Measurements from ENCODE around the gene FOXC1. TPM values are rescaled to one million over a fixed set of nuclear protein-coding genes. Genes with fewer than 3 reads are reported as not detected.

The FOXC1 gene
- total and polyA plus RNA-seq, 4 donors, result 0.08 to 0.33 (median 0.14) TPM

DNA sequence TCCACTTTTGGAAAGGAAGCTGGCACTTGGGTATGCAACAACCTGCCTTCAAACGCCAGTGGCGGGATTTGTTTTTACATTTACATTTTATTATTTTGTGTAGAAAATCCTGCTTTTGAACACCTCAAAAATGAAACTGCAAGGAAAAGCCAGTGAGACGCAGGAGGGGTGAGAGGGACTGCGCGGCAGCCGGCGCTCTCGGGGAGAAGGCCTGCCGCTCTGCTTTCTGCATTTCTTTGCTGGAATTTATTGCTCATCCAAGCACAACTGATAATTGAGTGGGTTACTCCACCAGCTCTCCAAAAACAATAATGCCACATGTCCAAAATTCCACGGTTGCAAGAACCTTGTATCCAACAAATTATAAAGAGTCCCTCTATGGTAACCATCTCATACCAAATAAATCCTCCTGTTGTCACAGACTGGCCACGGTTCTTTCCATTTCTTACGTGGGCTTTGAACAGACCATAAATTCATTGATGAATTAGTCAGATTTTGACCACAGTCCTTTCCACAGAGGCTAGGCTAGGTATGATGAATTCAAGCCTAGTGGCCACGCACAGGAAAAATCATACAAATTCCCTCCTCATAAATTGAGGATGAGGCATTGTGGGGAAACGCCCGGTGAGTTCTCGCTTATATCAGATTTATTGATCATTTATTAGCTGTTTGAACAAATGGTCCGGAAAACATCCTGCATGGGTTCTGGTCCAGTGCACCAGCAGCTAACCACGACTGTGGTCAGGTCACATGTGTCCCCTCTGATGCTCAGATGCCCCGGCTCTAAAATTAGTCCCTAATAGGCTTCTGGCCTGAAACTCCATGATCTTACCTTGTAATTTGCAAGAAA lies 31.6 kb upstream of the FOXC1 start:
- Histone ChIP-seq H3K4me1 (ENCODE audit: control insufficient read depth in 4 of 4, insufficient read depth in 4 of 4, low read length in 3 of 4) (no peaks in the 10 kb centered on the region), H3K27ac (ENCODE audit: low read depth in 1 of 2, low read length in 2 of 2) (no peak overlapping the region), H3K9me3 (ENCODE audit: control insufficient read depth in 4 of 4, low read length in 3 of 4) (no peaks in the 10 kb centered on the region), H3K9ac (ENCODE audit: low read depth in 1 of 2, low read length in 2 of 2) (no peak overlapping the region), H3K4me3 (ENCODE audit: low read depth in 1 of 3, low read length in 3 of 3) (no peak overlapping the region), H3K27me3 (ENCODE audit: control insufficient read depth in 4 of 4, insufficient read depth in 4 of 4, low read length in 3 of 4) (no peaks in the 10 kb centered on the region), H3K36me3 (ENCODE audit: control insufficient read depth in 4 of 4, insufficient read depth in 3 of 4, low read depth in 1 of 4, low read length in 3 of 4) (no peaks in the 10 kb centered on the region)
- DNase-seq (ENCODE audit: low spot score), result no peak
- 87% methylated on average over 19 of the region's 19 CpGs for WGBS
- TF ChIP-seq, protein P1, sequence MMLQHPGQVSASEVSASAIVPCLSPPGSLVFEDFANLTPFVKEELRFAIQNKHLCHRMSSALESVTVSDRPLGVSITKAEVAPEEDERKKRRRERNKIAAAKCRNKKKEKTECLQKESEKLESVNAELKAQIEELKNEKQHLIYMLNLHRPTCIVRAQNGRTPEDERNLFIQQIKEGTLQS (IDR thresholded peaks at IDR 0.05), result no peak
- TF ChIP-seq EGR1 (IDR thresholded peaks at IDR 0.05; ENCODE audit: low read depth in 2 of 2) (no peak), SP1 (IDR thresholded peaks at IDR 0.05) (no peak), FOXA2 (IDR thresholded peaks at IDR 0.05) (no peak), JUND (IDR thresholded peaks at IDR 0.05) (no peak), HNF4A (conservative IDR thresholded peaks at IDR 0.05) (no peak), HNF4G (IDR thresholded peaks at IDR 0.05) (no peak), FOXA1 (IDR thresholded peaks at IDR 0.05) (no peak)

DNA sequence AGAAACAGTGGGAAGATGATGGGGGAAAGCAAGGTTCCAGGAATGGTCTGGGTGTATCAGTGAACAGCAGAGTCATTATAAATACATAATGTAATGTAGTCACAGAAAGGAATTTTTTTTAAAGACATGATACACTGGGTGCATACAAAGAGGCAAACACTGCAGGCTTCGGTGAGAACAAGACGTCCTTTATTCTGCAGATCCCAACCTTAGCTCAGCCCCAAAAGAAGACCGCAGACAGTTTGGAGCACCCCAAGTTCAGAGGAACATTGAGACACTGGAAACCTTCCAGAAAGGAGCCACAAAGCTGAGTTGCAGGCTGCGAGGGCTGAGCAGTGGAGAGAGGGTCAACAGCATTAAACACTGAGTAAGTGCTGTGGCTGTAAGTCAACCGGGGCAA lies 30.6 kb upstream of the FOXC1 start:
- Histone ChIP-seq H3K36me3 (ENCODE audit: control insufficient read depth in 4 of 4, insufficient read depth in 3 of 4, low read depth in 1 of 4, low read length in 3 of 4) (no peaks in the 10 kb centered on the region), H3K27me3 (ENCODE audit: control insufficient read depth in 4 of 4, insufficient read depth in 4 of 4, low read length in 3 of 4) (no peaks in the 10 kb centered on the region), H3K4me3 (ENCODE audit: low read depth in 1 of 3, low read length in 3 of 3) (no peak overlapping the region), H3K9ac (ENCODE audit: low read depth in 1 of 2, low read length in 2 of 2) (no peak overlapping the region), H3K9me3 (ENCODE audit: control insufficient read depth in 4 of 4, low read length in 3 of 4) (no peaks in the 10 kb centered on the region), H3K27ac (ENCODE audit: low read depth in 1 of 2, low read length in 2 of 2) (no peak overlapping the region), H3K4me1 (ENCODE audit: control insufficient read depth in 4 of 4, insufficient read depth in 4 of 4, low read length in 3 of 4) (no peaks in the 10 kb centered on the region)
- DNase-seq (ENCODE audit: low spot score), result no peak
- WGBS, result 79% methylated on average over 5 of the region's 5 CpGs
- TF ChIP-seq SP1 (IDR thresholded peaks at IDR 0.05), result no peak
- TF ChIP-seq, protein P1 (IDR thresholded peaks at IDR 0.05), result no peak

DNA sequence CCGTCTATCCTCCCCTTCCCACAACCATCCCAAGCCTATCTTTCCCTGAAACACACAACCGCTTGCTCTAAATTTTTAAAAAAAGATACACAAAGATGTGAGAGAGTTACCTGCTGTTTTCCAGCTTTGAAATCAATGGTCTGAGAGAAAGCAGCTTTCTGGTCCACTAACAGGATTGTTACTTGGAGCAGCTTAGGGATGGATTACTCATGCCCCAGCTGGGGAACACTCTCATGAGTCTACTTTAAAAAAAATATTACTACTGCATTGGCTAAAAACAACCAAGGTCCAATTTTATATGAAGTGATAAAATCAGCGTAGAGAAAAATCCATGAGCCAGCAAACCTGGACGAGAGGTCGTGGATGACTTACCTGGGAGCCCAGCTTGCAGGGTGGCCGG lies 29.6 kb upstream of the FOXC1 start:
- TF ChIP-seq RAD21 (IDR thresholded peaks at IDR 0.05) (no peak), HNF4G (IDR thresholded peaks at IDR 0.05) (no peak), EGR1 (IDR thresholded peaks at IDR 0.05; ENCODE audit: low read depth in 2 of 2) (no peak), NR2F2 (IDR thresholded peaks at IDR 0.05) (no peak), FOXA1 (IDR thresholded peaks at IDR 0.05) (no peak), FOXA2 (IDR thresholded peaks at IDR 0.05) (no peak), TAF1 (conservative IDR thresholded peaks at IDR 0.05) (no peak), YY1 (IDR thresholded peaks at IDR 0.05) (no peak), JUND (IDR thresholded peaks at IDR 0.05) (no peak), SP1 (IDR thresholded peaks at IDR 0.05) (no peak), RXRA (IDR thresholded peaks at IDR 0.05) (no peak), HNF4A (conservative IDR thresholded peaks at IDR 0.05) (no peak), GABPA (IDR thresholded peaks at IDR 0.05 in 1 of 2, conservative IDR thresholded peaks at IDR 0.05 in 1 of 2) (no peak)
- TF ChIP-seq, protein P2, sequence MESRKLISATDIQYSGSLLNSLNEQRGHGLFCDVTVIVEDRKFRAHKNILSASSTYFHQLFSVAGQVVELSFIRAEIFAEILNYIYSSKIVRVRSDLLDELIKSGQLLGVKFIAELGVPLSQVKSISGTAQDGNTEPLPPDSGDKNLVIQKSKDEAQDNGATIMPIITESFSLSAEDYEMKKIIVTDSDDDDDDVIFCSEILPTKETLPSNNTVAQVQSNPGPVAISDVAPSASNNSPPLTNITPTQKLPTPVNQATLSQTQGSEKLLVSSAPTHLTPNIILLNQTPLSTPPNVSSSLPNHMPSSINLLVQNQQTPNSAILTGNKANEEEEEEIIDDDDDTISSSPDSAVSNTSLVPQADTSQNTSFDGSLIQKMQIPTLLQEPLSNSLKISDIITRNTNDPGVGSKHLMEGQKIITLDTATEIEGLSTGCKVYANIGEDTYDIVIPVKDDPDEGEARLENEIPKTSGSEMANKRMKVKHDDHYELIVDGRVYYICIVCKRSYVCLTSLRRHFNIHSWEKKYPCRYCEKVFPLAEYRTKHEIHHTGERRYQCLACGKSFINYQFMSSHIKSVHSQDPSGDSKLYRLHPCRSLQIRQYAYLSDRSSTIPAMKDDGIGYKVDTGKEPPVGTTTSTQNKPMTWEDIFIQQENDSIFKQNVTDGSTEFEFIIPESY (IDR thresholded peaks at IDR 0.05), result no peak
- TF ChIP-seq, protein P3, sequence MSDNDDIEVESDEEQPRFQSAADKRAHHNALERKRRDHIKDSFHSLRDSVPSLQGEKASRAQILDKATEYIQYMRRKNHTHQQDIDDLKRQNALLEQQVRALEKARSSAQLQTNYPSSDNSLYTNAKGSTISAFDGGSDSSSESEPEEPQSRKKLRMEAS (IDR thresholded peaks at IDR 0.05), result no peak
- TF ChIP-seq, protein P1 (IDR thresholded peaks at IDR 0.05), result no peak
- TF ChIP-seq, protein P4, sequence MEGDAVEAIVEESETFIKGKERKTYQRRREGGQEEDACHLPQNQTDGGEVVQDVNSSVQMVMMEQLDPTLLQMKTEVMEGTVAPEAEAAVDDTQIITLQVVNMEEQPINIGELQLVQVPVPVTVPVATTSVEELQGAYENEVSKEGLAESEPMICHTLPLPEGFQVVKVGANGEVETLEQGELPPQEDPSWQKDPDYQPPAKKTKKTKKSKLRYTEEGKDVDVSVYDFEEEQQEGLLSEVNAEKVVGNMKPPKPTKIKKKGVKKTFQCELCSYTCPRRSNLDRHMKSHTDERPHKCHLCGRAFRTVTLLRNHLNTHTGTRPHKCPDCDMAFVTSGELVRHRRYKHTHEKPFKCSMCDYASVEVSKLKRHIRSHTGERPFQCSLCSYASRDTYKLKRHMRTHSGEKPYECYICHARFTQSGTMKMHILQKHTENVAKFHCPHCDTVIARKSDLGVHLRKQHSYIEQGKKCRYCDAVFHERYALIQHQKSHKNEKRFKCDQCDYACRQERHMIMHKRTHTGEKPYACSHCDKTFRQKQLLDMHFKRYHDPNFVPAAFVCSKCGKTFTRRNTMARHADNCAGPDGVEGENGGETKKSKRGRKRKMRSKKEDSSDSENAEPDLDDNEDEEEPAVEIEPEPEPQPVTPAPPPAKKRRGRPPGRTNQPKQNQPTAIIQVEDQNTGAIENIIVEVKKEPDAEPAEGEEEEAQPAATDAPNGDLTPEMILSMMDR (IDR thresholded peaks at IDR 0.05; ENCODE audit: low read depth, low read length, missing input control), result no peak
- TF ChIP-seq, protein P5, sequence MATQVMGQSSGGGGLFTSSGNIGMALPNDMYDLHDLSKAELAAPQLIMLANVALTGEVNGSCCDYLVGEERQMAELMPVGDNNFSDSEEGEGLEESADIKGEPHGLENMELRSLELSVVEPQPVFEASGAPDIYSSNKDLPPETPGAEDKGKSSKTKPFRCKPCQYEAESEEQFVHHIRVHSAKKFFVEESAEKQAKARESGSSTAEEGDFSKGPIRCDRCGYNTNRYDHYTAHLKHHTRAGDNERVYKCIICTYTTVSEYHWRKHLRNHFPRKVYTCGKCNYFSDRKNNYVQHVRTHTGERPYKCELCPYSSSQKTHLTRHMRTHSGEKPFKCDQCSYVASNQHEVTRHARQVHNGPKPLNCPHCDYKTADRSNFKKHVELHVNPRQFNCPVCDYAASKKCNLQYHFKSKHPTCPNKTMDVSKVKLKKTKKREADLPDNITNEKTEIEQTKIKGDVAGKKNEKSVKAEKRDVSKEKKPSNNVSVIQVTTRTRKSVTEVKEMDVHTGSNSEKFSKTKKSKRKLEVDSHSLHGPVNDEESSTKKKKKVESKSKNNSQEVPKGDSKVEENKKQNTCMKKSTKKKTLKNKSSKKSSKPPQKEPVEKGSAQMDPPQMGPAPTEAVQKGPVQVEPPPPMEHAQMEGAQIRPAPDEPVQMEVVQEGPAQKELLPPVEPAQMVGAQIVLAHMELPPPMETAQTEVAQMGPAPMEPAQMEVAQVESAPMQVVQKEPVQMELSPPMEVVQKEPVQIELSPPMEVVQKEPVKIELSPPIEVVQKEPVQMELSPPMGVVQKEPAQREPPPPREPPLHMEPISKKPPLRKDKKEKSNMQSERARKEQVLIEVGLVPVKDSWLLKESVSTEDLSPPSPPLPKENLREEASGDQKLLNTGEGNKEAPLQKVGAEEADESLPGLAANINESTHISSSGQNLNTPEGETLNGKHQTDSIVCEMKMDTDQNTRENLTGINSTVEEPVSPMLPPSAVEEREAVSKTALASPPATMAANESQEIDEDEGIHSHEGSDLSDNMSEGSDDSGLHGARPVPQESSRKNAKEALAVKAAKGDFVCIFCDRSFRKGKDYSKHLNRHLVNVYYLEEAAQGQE (IDR thresholded peaks at IDR 0.05), result no peak
- 77% methylated on average over 6 of the region's 6 CpGs for WGBS
- no peak overlapping the region for H3K4me3 ChIP-seq (ENCODE audit: low read depth in 1 of 3, low read length in 3 of 3)
- no peak overlapping the region for H3K9ac ChIP-seq (ENCODE audit: low read depth in 1 of 2, low read length in 2 of 2)
- no peaks in the 10 kb centered on the region for H3K27me3 ChIP-seq (ENCODE audit: control insufficient read depth in 4 of 4, insufficient read depth in 4 of 4, low read length in 3 of 4)
- H3K36me3 ChIP-seq (ENCODE audit: control insufficient read depth in 4 of 4, insufficient read depth in 3 of 4, low read depth in 1 of 4, low read length in 3 of 4), result no peaks in the 10 kb centered on the region
- H3K4me1 ChIP-seq (ENCODE audit: control insufficient read depth in 4 of 4, insufficient read depth in 4 of 4, low read length in 3 of 4), result no peaks in the 10 kb centered on the region
- H3K27ac ChIP-seq (ENCODE audit: low read depth in 1 of 2, low read length in 2 of 2), result no peak overlapping the region
- no peaks in the 10 kb centered on the region for H3K9me3 ChIP-seq (ENCODE audit: control insufficient read depth in 4 of 4, low read length in 3 of 4)
- DNase-seq (ENCODE audit: low spot score), result no peak
